PFSK-1 (cell line): ENCODE data around the gene GATB.

Experiments used
- FOXP2 ChIP-seq: optimal IDR thresholded peaks from 2 replicates; pipeline ENCODE3; 2011; ENCODE audit warnings: borderline replicate concordance, control low read depth, inconsistent platforms; ENCODE audit not compliant: insufficient read depth; ENCODE audit errors: extremely low read length, extremely low read depth
- POLR2AphosphoS5 ChIP-seq: IDR thresholded peaks from 2 replicates; pipeline ENCODE4 v1.6.1; 2012; ENCODE audit warnings: low read depth, mild to moderate bottlenecking, control low read depth, low read length, moderate library complexity
- REST ChIP-seq, 2 experiments: IDR thresholded peaks; 2 replicates each; pipeline versions ENCODE4 v1.6.1 to v1.8.0; 2011 to 2012; ENCODE audit warnings: low read depth in 2 of 2, low read length in 2 of 2, control low read depth in 1 of 2, inconsistent platforms in 1 of 2, mild to moderate bottlenecking in 1 of 2, moderate library complexity in 1 of 2; ENCODE audit not compliant: insufficient read depth in 1 of 2
- SIN3A ChIP-seq: IDR thresholded peaks from 2 replicates; pipeline ENCODE4 v1.6.1; 2012; ENCODE audit warnings: mild to moderate bottlenecking, low read length, moderate library complexity, borderline replicate concordance; ENCODE audit not compliant: insufficient read depth
- TAF1 ChIP-seq: IDR thresholded peaks from 2 replicates; pipeline ENCODE4 v1.6.1; 2012; ENCODE audit warnings: low read length, control low read depth, borderline replicate concordance; ENCODE audit not compliant: insufficient read depth

The GATB gene

GRCh38 chr4:151750156-151750555, 10.7 kb downstream of the GATB start:
- TF ChIP-seq REST (IDR thresholded peaks at IDR 0.05; ENCODE audit: insufficient read depth in 1 of 2, low read depth in 2 of 2, low read length in 2 of 2) (no peak), POLR2AphosphoS5 (no peak), TAF1 (no peak), FOXP2 (no peak), SIN3A (no peak)

GRCh38 chr4:151745481-151746231, 15.2 kb downstream of the GATB start:
- TF ChIP-seq FOXP2: no peak
- no peak for TF ChIP-seq POLR2AphosphoS5
- TF ChIP-seq SIN3A: no peak
- no peak for TF ChIP-seq REST (IDR thresholded peaks at IDR 0.05; ENCODE audit: insufficient read depth in 1 of 2, low read depth in 2 of 2, low read length in 2 of 2)
- no peak for TF ChIP-seq TAF1

GRCh38 chr4:151744614-151745013, 16.2 kb downstream of the GATB start:
- no peak for TF ChIP-seq POLR2AphosphoS5
- TF ChIP-seq TAF1: no peak
- TF ChIP-seq FOXP2: no peak
- TF ChIP-seq REST (IDR thresholded peaks at IDR 0.05; ENCODE audit: insufficient read depth in 1 of 2, low read depth in 2 of 2, low read length in 2 of 2): no peak
- TF ChIP-seq SIN3A: no peak

- TF ChIP-seq REST (IDR thresholded peaks at IDR 0.05; ENCODE audit: insufficient read depth in 1 of 2, low read depth in 2 of 2, low read length in 2 of 2) (no peak), FOXP2 (no peak), SIN3A (no peak), TAF1 (no peak), POLR2AphosphoS5 (no peak)
Measured at GRCh38 chr4:151743894-151744293, 16.9 kb downstream of the GATB start.
